IgD-negative memory B cell (primary cell): Measurements from ENCODE around the gene TMEM53. TPM values are rescaled to one million over a fixed set of nuclear protein-coding genes. Genes with fewer than 3 reads are reported as not detected.

Experiments used
- H3K27ac Mint-ChIP-seq, 3 donors: one replicate each; pipeline ENCODE4 v1.8.0; 2020 to 2022; ENCODE audit warnings: mild to moderate bottlenecking in 3 of 3, mixed read lengths in 3 of 3, moderate library complexity in 1 of 3
- H3K27me3 Mint-ChIP-seq: one replicate; pipeline ENCODE4 v1.8.0; 2021; ENCODE audit warnings: mixed read lengths
- H3K36me3 Mint-ChIP-seq: one replicate; pipeline ENCODE4 v1.8.0; 2020; ENCODE audit warnings: mild to moderate bottlenecking, mixed read lengths
- H3K4me1 Mint-ChIP-seq, 3 donors: one replicate each; pipeline ENCODE4 v1.8.0; 2020 to 2022; ENCODE audit warnings: mixed read lengths in 3 of 3, mild to moderate bottlenecking in 1 of 3
- H3K4me3 Mint-ChIP-seq, 4 donors: one replicate each; pipeline ENCODE4 v1.8.0; 2020 to 2022; ENCODE audit warnings: mild to moderate bottlenecking in 4 of 4, mixed read lengths in 4 of 4, moderate library complexity in 3 of 4
- H3K9me3 Mint-ChIP-seq, 3 donors: one replicate each; pipeline ENCODE4 v1.8.0; 2020 to 2021; ENCODE audit warnings: mixed read lengths in 3 of 3, mild to moderate bottlenecking in 1 of 3
- polyA plus RNA-seq: library from polyadenylated mRNA; unstranded; fragments of 300-500 nt; fragmentation: Illumina TruSeq; gene quantifications from one replicate; pipeline ENCODE4 v1.2.3, GENCODE V29; 2021

TMEM53 gene
- polyA plus RNA-seq, 1 donor from 2014 or later = 11.5 TPM

DNA sequence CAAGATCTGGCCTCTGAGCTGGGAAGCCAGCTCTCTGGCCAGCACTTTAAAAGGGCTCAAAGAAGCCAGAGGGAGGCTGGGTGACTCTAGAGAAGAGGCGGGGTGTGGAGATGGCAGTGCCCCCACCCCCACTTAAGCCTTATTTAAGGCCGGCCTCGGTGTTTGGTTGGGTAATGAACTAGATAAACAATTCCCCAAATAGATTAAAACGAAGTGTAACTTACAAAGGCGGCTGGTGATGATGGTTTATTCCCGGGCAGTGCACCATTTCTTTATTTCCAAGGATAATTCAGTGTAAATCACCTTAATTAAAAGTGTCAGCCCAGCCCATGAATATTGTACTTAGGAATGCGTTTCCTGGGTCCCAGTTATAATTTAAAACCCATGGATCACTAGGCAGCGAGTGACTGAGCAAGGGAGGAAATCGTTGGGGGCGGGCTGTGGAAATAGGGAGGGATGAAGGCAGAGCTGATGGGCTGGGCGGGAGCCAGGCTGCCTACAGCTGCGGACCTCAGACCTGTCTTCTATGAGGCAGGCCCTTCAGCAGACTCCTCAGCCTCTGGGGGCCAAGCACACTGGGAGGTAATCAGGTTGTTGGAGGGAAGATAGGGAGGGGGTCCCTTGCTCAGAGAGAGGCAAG is 54.9 kb downstream of the TMEM53 start:
- Mint-ChIP-seq H3K36me3 (no peaks in the 10 kb centered on the region), H3K9me3 (no peaks in the 10 kb centered on the region), H3K27ac (no peak overlapping the region)

DNA sequence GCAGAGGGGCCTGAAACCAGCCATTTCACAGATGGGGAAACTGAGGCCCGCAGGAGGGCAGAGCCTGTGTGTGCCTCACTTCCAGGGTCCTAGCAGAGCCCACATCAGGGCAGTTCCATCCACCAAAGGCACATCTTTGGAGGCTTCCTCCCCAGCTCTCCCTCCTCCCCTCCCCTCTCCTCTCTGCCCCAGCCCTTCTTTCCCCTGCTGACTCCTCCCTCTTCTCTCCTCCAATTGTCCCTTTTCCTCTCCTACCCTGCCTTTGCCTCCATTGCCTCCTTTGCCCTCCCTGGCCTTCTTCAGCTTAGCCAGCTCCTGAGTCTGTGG is 56.6 kb downstream of the TMEM53 start:
- Mint-ChIP-seq H3K27me3 (no peaks in the 10 kb centered on the region), H3K27ac (no peak overlapping the region), H3K4me1 (no peaks in the 10 kb centered on the region), H3K36me3 (no peaks in the 10 kb centered on the region), H3K4me3 (no peak overlapping the region), H3K9me3 (no peaks in the 10 kb centered on the region)

More for the DNA sequence above, 54.9 kb downstream of the TMEM53 start:
- Mint-ChIP-seq H3K4me3 (no peak overlapping the region), H3K27me3 (no peaks in the 10 kb centered on the region), H3K4me1 (no peaks in the 10 kb centered on the region)

DNA sequence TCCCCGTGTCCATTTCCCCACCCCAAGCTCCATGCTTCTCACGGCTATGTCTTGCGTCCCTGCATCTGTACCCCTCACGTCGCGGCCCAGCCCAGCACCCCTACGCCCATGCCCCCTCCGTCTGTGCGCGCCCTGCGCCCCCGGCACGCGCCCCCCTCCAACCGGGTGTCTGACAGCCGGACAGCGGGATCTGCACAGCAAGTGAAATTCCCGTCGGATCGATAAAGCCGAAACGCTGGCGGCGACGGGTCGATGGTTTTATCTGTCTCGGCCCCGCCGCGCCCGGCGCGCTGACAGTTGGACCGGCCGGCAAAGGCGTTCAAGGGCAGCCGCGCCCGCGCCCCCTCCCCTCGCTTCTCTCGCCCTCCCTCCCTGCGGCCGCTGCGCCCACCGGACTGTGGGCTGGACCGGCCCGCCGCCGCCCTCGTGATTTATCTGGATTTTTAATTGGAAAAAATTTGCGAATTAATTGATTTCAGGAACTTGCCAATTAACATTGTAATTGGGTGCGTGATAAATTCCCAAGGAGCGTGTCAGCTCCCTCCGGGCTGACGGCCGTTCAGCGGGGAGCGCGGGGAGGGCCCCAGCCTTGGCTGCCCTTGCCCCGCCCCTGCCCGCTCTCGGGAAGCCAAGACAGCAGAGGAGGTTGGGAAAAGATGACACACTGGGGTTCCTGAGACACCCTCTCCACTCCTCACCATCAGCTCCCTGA is 57.1 kb downstream of the TMEM53 start:
- Mint-ChIP-seq H3K27ac (peak overlapping the region in 1 of 3 donors; percentile 76), H3K36me3 (no peaks in the 10 kb centered on the region), H3K9me3 (no peaks in the 10 kb centered on the region), H3K4me3 (no peak overlapping the region), H3K27me3 (no peaks in the 10 kb centered on the region), H3K4me1 (peaks cover 0 to under 1% (median 0%) of the 10 kb centered on the region in 3 donors)

DNA sequence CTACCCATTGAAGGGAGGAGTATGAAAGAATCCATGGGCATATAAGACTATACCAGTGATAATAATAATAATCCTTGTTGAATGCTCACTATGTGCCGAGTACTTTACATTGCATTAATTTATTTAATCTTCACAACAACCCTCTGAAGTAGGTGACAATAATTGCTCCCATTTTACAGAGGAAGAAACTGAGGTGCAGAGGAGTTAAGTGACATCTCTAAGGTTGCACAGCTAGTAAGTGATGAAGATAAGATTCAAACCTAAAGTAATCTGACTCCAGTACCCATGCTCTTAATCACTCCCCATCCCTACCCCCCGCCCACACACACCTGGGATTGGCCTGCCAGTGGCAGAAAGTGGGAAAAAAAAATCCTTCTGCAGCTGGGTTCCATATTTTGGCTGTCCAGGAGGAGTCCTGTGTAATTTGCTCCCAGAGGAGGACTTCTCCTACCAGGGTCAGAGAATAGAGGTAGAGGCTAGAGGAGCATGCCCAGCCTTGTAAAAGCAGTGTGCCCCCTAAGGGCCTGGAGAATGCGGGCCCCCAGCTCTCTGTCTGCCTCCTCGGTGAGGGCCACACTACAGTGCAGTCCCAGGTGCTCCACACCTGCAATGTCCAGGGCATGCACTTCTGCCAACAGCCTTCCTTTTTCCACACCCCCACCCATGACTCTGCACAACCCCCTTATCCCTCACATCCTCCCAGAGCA is 57.8 kb downstream of the TMEM53 start:
- H3K4me1 Mint-ChIP-seq = peaks cover 0 to 2% (median 0%) of the 10 kb centered on the region in 3 donors
- peak overlapping the region in 1 of 3 donors; percentile 76 for H3K27ac Mint-ChIP-seq
- H3K9me3 Mint-ChIP-seq = no peaks in the 10 kb centered on the region
- H3K27me3 Mint-ChIP-seq = no peaks in the 10 kb centered on the region
- H3K4me3 Mint-ChIP-seq = no peak overlapping the region
- no peaks in the 10 kb centered on the region for H3K36me3 Mint-ChIP-seq

DNA sequence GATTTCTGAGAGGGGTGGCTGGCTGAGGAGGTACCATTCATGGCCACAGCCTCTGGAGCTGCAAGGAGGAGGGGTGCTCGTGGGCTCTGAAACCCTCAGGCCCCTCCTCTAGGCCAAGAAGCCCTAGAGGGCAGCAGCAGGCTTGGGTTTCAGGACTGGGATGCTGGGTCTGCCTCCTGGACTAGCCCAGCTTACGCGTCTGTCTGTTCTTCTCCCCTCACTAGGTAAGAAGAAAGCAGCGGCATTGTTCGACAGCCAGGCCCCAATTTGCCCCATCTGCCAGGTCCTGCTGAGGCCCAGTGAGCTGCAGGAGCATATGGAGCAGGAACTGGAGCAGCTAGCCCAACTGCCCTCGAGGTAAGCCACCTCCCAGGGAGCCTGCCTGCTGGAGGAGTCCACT is 60.3 kb downstream of the TMEM53 start:
- peaks cover 0 to 4% (median 0%) of the 10 kb centered on the region in 3 donors for H3K4me1 Mint-ChIP-seq
- H3K4me3 Mint-ChIP-seq = no peak overlapping the region
- H3K36me3 Mint-ChIP-seq = no peaks in the 10 kb centered on the region
- H3K9me3 Mint-ChIP-seq = no peaks in the 10 kb centered on the region
- H3K27me3 Mint-ChIP-seq = no peaks in the 10 kb centered on the region
- no peak overlapping the region for H3K27ac Mint-ChIP-seq

DNA sequence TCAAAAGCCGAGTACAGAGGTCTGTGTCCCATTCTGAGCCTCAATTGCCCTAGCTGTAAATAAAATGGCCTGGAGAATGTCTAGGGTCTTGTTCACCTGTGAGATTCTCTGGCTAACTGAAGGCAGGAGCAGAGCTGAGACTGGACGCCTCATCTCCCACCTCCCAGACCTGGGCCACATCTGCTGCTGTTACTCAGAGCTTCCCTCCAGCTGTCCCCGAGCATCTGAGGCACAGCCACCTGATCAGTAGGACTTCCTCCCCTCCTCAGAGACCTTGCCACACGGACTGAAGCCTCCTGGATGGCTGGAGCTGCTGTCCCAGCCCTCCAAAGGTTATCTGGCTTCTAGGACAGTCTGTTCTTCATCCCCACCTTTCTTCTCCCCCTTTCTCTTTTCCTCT is 62.4 kb downstream of the TMEM53 start:
- no peaks in the 10 kb centered on the region for H3K9me3 Mint-ChIP-seq
- peaks cover 4% of the 10 kb centered on the region for H3K27me3 Mint-ChIP-seq
- H3K27ac Mint-ChIP-seq = peak overlapping the region in 1 of 3 donors; percentile 63
- H3K4me3 Mint-ChIP-seq = no peak overlapping the region
- no peaks in the 10 kb centered on the region for H3K36me3 Mint-ChIP-seq
- peaks cover 0 to 4% (median 0%) of the 10 kb centered on the region in 3 donors for H3K4me1 Mint-ChIP-seq

DNA sequence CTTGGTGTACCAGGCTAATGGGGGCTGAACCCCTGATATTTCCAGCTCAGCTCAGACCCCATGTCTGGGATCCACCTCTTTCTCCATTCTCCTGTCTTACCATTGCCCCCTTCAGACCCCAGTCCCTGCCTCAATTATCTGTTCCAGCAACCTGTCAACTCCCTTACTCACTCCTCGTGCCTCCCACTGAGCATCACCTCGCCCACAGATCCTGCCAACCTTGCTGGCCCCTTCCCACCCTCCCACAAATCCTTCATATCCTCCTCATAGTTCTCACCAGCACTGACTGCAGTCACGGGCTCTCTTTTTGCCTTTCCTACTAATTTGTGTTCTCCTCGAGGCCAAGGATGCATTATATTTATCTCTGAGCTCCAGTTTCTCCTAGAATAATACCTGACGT is 62.9 kb downstream of the TMEM53 start:
- H3K36me3 Mint-ChIP-seq = no peaks in the 10 kb centered on the region
- peaks cover 4% of the 10 kb centered on the region for H3K27me3 Mint-ChIP-seq
- H3K27ac Mint-ChIP-seq = no peak overlapping the region
- H3K4me1 Mint-ChIP-seq = peaks cover 0 to 4% (median 0%) of the 10 kb centered on the region in 3 donors
- no peak overlapping the region for H3K4me3 Mint-ChIP-seq
- H3K9me3 Mint-ChIP-seq = no peaks in the 10 kb centered on the region

DNA sequence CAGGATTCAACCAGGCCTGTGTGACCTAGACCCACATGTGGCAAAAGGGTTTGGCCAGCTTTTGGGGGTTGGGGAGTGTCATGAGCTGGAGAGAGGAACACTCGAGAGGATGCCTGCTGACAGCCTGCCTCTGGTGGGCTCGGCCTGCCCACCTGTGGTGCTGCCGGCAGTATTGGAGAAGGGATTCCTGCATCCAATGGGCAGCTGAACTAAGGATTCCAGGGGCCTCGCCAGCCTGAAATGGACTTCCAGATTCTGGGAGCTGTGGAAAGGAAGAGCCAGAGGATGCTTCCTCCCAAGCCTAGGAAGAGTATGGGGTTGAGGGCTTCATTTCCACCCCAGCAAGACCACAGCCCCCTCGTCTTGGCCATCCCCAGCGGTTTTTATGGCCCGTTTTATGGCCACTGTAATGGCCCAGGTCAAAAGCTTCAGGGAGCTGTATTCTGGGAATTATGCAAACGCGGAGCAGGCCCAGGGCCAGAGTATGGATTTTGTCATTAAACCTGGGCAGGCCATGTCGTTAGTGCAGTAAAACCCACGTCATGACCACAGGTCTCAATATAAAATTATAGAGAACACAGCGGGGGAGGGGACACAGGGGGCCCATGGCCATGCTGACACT is 63.6 kb downstream of the TMEM53 start:
- Mint-ChIP-seq H3K36me3 (no peaks in the 10 kb centered on the region), H3K27ac (no peak overlapping the region), H3K4me3 (no peak overlapping the region), H3K9me3 (no peaks in the 10 kb centered on the region), H3K4me1 (peaks cover 0 to 4% (median 0%) of the 10 kb centered on the region in 3 donors), H3K27me3 (peaks cover 4% of the 10 kb centered on the region)

DNA sequence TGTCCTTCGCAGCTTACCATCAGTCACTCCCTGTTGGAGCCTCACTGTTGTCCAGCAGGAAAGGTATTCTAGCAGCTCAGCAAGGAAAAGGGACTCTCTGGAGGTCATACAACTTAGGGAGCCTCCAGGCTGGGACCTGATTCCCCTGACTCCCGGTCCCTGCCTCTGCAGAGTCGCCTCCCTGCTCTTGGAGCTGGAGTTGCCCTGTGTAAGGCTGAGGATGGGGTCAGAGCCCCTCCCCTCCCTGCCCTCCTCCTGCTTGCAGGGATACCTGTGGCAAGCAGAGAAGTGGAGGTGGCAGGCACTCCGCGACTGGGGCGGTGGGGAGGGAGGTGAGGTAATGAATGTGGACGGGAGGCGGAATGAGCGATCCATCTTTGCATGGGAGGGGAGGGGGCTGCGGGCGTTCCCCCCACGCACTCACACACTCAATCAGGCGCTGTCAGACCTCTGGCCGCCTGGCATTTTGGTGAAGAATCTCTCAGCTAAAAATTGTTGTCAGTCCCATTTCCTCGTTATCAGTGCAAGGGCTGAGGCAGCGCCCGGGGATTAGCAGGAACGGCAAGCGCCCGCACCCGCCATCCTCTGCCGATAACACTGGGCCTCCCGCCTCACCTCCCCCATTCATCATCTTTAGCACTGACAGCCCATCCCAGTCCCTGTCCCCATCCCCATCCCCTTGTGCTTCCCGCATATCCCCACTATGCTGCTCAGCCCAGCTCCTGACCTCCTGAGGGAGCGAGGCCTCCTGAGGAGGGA is 64.3 kb downstream of the TMEM53 start:
- H3K27ac Mint-ChIP-seq = no peak overlapping the region
- peaks cover 4% of the 10 kb centered on the region for H3K27me3 Mint-ChIP-seq
- H3K4me3 Mint-ChIP-seq = no peak overlapping the region
- no peaks in the 10 kb centered on the region for H3K36me3 Mint-ChIP-seq
- no peaks in the 10 kb centered on the region for H3K9me3 Mint-ChIP-seq
- H3K4me1 Mint-ChIP-seq = peaks cover 0 to 4% (median 0%) of the 10 kb centered on the region in 3 donors

DNA sequence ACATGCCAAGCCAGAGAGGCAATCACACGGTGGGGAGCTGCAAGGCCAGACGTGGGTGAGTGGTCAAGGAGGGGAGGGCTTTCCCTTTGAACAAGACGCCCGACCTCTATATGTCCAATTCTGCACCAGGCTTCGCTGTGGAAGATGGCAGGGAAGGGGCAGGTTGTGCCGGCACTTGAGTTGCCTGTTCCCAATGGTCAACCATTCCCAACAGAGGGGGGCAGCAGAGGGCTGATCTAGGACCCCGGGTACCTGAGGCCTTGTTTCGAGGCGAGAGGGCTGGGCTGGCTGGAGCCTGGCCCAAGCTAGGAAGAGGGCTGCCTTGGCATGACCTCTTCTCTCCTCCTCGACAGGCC is 64.9 kb downstream of the TMEM53 start:
- Mint-ChIP-seq H3K36me3 (no peaks in the 10 kb centered on the region), H3K4me1 (peaks cover 0 to 4% (median 0%) of the 10 kb centered on the region in 3 donors), H3K27ac (no peak overlapping the region), H3K27me3 (peaks cover 4% of the 10 kb centered on the region), H3K9me3 (no peaks in the 10 kb centered on the region), H3K4me3 (no peak overlapping the region)

DNA sequence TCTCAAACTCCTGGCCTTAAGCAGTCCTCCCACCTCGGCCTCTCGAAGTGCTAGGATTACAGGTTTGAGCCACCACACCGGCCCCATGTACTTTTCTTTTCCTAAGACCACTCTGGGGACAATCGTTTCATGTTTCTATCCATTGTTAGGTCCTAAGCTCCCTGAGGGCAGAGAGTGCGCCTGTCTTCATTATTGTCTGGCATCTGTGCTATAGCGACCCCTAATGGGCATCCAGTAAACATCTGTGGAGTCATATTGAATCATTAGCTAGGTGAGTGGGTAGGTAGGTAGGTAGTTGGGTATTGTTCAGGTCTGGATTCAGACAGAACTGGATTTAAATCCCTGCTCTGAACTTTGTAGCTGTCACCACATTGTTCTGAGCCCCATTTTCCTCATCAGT is 66.1 kb downstream of the TMEM53 start:
- Mint-ChIP-seq H3K27me3 (peaks cover 4% of the 10 kb centered on the region), H3K4me3 (no peak overlapping the region), H3K4me1 (peaks cover 0 to 4% (median 0%) of the 10 kb centered on the region in 3 donors), H3K27ac (no peak overlapping the region), H3K9me3 (no peaks in the 10 kb centered on the region), H3K36me3 (no peaks in the 10 kb centered on the region)

DNA sequence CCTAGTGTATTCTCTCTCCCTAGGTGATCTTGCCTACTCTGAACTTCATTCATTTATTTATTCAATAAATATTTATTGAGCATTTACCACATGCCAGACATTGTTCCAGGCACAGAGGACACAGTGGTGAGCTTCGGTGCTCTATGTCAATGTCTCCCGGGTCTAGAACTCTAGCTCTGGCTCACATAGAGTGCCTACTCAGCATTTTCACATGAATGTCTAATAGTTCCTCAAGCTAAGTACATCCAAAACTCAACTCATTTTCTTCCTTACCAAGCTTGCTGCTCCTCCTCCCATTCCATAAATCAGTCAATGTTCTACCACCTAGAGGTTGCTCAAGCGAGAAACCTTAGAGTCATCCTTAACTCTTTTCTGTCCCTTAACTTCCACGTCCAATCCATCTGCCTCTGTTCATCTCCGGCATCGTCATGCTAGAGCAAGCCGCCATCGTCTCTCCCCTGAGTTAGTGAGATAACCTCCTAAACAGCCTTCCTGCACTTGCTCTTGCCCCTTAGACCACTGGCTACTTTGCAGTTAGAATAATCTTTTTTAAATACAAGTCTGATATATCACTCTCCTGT is 67.5 kb downstream of the TMEM53 start:
- Mint-ChIP-seq H3K27ac (no peak overlapping the region), H3K4me1 (peaks cover 0 to 2% (median 0%) of the 10 kb centered on the region in 3 donors), H3K9me3 (no peaks in the 10 kb centered on the region), H3K27me3 (peaks cover 4% of the 10 kb centered on the region), H3K36me3 (no peaks in the 10 kb centered on the region), H3K4me3 (no peak overlapping the region)

DNA sequence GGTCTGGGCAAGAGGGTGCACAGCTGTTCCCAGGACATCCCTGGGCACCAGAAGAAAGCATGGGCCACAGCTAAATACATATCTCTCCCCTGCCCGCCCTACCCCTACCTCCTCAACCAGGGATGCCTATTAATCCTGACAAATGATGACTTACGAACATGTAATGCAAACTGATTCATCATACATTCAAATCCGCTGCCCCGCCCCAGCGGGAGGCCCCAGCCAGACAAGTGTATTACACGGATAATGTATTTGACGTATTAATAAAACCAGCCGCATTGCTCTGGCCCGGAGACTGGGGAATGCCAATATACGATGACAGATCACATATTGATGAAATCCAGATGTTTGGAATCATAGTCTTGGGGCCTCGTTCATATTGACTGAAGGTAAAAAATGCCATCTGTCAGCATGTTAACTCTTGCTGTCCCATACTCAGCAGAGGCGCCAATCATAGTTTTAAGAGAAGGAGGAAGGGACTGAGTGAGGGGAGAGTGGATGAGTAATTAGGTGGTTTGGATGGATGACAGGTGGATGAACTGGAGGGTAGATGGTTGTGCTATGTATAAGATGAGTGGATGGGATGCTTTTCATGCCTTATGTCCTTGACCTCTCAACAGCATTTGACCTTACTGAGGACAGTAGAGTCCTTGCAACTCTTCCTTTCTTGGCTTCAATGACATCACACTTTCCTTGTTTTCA is 68.2 kb downstream of the TMEM53 start:
- Mint-ChIP-seq H3K4me1 (peaks cover 0 to 2% (median 0%) of the 10 kb centered on the region in 3 donors), H3K9me3 (no peaks in the 10 kb centered on the region), H3K36me3 (no peaks in the 10 kb centered on the region), H3K4me3 (no peak overlapping the region), H3K27me3 (peaks cover 4% of the 10 kb centered on the region), H3K27ac (no peak overlapping the region)
